Measurements from ENCODE around the gene RITA1.

RITA1 gene

DNA sequence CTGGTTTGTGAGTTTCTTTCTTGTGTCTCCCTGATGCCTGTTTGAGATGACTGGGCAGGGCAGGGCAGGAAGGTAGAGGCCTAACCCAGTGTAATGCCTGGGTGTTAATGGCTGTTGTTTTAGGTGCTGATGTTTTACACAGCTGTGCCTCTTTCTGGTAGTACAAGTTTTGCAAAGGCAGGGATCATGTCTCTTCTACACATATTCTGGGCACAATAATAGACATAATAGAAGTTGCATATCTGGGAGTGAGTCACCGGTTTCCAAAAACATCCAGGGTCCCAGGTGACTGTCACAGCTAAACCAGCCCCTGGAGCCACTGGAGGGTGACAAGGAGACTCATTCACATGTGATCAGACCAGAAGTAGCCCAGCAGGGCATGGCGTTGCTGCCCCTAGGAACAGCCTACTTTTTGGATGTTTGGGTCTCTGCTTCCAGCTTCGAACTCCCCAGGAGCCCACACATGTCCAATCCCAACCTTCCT, 53.8 kb downstream of the RITA1 start:
- Mint-ChIP-seq H3K27me3 (no peaks in the 10 kb centered on the region), H3K9me3 (no peaks in the 10 kb centered on the region), H3K4me3 (no peak overlapping the region), H3K4me1 (ENCODE audit: low read depth) (peaks cover 91% of the 10 kb centered on the region), H3K36me3 (ENCODE audit: low read depth) (peaks cover 84% of the 10 kb centered on the region), H3K27ac (peak overlapping the region; percentile 78)
- intact Hi-C loops (cut with micrococcal nuclease): no loop called here

- Mint-ChIP-seq H3K4me1 (ENCODE audit: low read depth) (peaks cover 91% of the 10 kb centered on the region), H3K36me3 (ENCODE audit: low read depth) (peaks cover 84% of the 10 kb centered on the region), H3K27ac (peak overlapping the region; percentile 78), H3K9me3 (no peaks in the 10 kb centered on the region), H3K4me3 (no peak overlapping the region), H3K27me3 (no peaks in the 10 kb centered on the region)
- intact Hi-C loops (cut with micrococcal nuclease): no loop called here
These were observed 54.4 kb downstream of the RITA1 start for GRCh38 chr12:113239811-113240331.

GRCh38 chr12:113240395-113240794, 54.9 kb downstream of the RITA1 start:
- no peaks in the 10 kb centered on the region for H3K27me3 Mint-ChIP-seq
- intact Hi-C loops (cut with micrococcal nuclease): no loop called here
- H3K4me3 Mint-ChIP-seq: no peak overlapping the region
- H3K4me1 Mint-ChIP-seq (ENCODE audit: low read depth): peaks cover 89% of the 10 kb centered on the region
- peaks cover 84% of the 10 kb centered on the region for H3K36me3 Mint-ChIP-seq (ENCODE audit: low read depth)
- no peaks in the 10 kb centered on the region for H3K9me3 Mint-ChIP-seq
- peak overlapping the region; percentile 78 for H3K27ac Mint-ChIP-seq

GRCh38 chr12:113241191-113242025, 55.9 kb downstream of the RITA1 start:
- peak overlapping the region; percentile 78 for H3K27ac Mint-ChIP-seq
- H3K36me3 Mint-ChIP-seq (ENCODE audit: low read depth): peaks cover 84% of the 10 kb centered on the region

More at GRCh38 chr12:113241191-113242025, 55.9 kb downstream of the RITA1 start:
- intact Hi-C loops (cut with micrococcal nuclease): no loop called here
- Mint-ChIP-seq H3K4me3 (peak overlapping the region; percentile 13), H3K4me1 (ENCODE audit: low read depth) (peaks cover 89% of the 10 kb centered on the region), H3K27me3 (no peaks in the 10 kb centered on the region), H3K9me3 (no peaks in the 10 kb centered on the region)

Data from dendritic cell treated with granulocyte-macrophage colony-stimulating factor and Interleukin-4, amounts not matched to agents 40 ng/mL and 50 ng/mL, for 4 days (primary cell).